Measurements from ENCODE around the gene CFAP90.

Gene CFAP90

DNA sequence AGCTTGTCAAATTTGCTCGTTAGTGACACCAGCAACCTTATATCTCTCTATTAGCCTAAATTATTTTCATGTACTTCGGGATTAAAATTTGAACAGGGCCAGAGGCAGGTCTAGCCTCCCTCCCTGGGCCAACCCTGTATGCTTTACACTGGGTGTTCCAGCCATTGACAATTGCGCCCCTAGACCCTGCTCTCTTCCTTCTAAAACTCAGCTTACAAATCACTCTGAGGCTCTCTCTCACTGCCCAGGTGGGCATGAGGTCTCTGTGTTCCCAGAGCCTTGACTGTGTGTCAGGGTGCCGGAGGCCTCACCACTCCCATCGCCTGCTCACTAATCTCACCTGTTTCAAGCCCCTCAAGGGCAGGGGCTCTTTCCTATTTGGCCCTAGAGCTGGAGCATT, 6.4 kb upstream of the CFAP90 start:
- H3K36me3 ChIP-seq (ENCODE audit: control insufficient read depth, low read length) = peaks cover 44% of the 10 kb centered on the region
- H3K79me2 ChIP-seq (ENCODE audit: control insufficient read depth, low read length) = no peaks in the 10 kb centered on the region
- no peaks in the 10 kb centered on the region for H3F3A ChIP-seq (ENCODE audit: control insufficient read depth, insufficient read depth)
- no peaks in the 10 kb centered on the region for H3K4me1 ChIP-seq (ENCODE audit: control insufficient read depth, low read length)
- H4K20me1 ChIP-seq (ENCODE audit: control insufficient read depth, insufficient read depth, low read depth, low read length) = no peaks in the 10 kb centered on the region
- H3K27me3 ChIP-seq (ENCODE audit: control insufficient read depth, low read length) = no peaks in the 10 kb centered on the region
- no peak overlapping the region for H3K27ac ChIP-seq (ENCODE audit: low read depth, low read length)
- H3K9me3 ChIP-seq (ENCODE audit: control insufficient read depth, insufficient read depth, low read length) = no peaks in the 10 kb centered on the region
- H3K4me2 ChIP-seq (ENCODE audit: low read length) = no peak overlapping the region
- H3K9me2 ChIP-seq (replicated peaks; ENCODE audit: control insufficient read depth, low read length) = no peaks in the 10 kb centered on the region
- TF ChIP-seq, protein P1, sequence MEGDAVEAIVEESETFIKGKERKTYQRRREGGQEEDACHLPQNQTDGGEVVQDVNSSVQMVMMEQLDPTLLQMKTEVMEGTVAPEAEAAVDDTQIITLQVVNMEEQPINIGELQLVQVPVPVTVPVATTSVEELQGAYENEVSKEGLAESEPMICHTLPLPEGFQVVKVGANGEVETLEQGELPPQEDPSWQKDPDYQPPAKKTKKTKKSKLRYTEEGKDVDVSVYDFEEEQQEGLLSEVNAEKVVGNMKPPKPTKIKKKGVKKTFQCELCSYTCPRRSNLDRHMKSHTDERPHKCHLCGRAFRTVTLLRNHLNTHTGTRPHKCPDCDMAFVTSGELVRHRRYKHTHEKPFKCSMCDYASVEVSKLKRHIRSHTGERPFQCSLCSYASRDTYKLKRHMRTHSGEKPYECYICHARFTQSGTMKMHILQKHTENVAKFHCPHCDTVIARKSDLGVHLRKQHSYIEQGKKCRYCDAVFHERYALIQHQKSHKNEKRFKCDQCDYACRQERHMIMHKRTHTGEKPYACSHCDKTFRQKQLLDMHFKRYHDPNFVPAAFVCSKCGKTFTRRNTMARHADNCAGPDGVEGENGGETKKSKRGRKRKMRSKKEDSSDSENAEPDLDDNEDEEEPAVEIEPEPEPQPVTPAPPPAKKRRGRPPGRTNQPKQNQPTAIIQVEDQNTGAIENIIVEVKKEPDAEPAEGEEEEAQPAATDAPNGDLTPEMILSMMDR (IDR thresholded peaks at IDR 0.05; ENCODE audit: low read depth, low read length, poor library complexity, severe bottlenecking) = no peak
- TF ChIP-seq EZH2phosphoT487 (IDR thresholded peaks at IDR 0.05; ENCODE audit: borderline replicate concordance, low read length) = no peak
- H3K4me3 ChIP-seq (ENCODE audit: low read length) = no peak overlapping the region

DNA sequence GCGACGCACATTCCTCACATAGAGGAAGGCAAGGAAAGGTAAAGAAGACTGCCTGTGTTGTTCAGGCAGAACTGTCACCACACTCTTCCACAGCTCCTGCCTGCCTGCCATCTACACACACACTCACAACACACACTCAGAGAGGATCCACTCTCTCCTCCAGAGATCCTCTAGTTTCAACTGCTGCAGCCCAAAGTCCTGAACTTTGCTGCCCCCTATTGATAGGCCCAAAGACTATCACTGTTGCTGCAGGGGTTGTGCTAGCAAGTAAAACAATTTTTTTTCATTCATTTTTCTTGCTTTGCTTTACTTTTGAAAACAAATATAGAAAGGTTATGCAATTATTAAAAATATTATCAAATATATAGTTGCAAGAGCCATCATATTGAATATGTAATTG, 5.9 kb upstream of the CFAP90 start:
- H3K4me3 ChIP-seq (ENCODE audit: low read length) = no peak overlapping the region
- no peak overlapping the region for H3K4me2 ChIP-seq (ENCODE audit: low read length)
- TF ChIP-seq EZH2phosphoT487 (IDR thresholded peaks at IDR 0.05; ENCODE audit: borderline replicate concordance, low read length) = no peak
- TF ChIP-seq, protein P1 (IDR thresholded peaks at IDR 0.05; ENCODE audit: low read depth, low read length, poor library complexity, severe bottlenecking) = peak; percentile 47
- no peaks in the 10 kb centered on the region for H4K20me1 ChIP-seq (ENCODE audit: control insufficient read depth, insufficient read depth, low read depth, low read length)
- H3K27ac ChIP-seq (ENCODE audit: low read depth, low read length) = no peak overlapping the region
- H3F3A ChIP-seq (ENCODE audit: control insufficient read depth, insufficient read depth) = no peaks in the 10 kb centered on the region
- H3K9me3 ChIP-seq (ENCODE audit: control insufficient read depth, insufficient read depth, low read length) = no peaks in the 10 kb centered on the region
- H3K4me1 ChIP-seq (ENCODE audit: control insufficient read depth, low read length) = no peaks in the 10 kb centered on the region
- H3K27me3 ChIP-seq (ENCODE audit: control insufficient read depth, low read length) = no peaks in the 10 kb centered on the region
- no peaks in the 10 kb centered on the region for H3K9me2 ChIP-seq (replicated peaks; ENCODE audit: control insufficient read depth, low read length)
- peaks cover 39% of the 10 kb centered on the region for H3K36me3 ChIP-seq (ENCODE audit: control insufficient read depth, low read length)
- H3K79me2 ChIP-seq (ENCODE audit: control insufficient read depth, low read length) = no peaks in the 10 kb centered on the region

DNA sequence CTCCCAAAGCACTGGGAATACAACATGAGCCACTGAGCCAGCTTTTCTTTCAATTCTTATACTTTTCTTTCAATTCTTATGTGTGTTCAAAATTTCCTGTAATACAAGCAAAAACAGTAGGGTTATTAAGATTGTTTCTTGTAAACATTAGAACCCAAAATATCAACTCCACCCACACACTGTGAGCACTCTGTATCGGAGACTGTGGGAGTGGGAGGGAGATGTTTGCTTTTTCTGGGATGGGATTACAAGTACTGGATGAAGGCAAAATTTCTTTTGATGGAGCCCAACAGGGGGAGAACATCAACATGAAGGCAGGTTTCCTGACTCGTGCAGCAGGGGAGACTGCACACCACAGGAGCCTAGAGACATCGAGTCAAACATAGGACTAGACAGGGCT, 4.7 kb upstream of the CFAP90 start:
- no peaks in the 10 kb centered on the region for H3K9me2 ChIP-seq (replicated peaks; ENCODE audit: control insufficient read depth, low read length)
- H3K27ac ChIP-seq (ENCODE audit: low read depth, low read length) = no peak overlapping the region
- no peaks in the 10 kb centered on the region for H3F3A ChIP-seq (ENCODE audit: control insufficient read depth, insufficient read depth)
- no peaks in the 10 kb centered on the region for H3K79me2 ChIP-seq (ENCODE audit: control insufficient read depth, low read length)
- H3K4me1 ChIP-seq (ENCODE audit: control insufficient read depth, low read length) = no peaks in the 10 kb centered on the region
- H3K27me3 ChIP-seq (ENCODE audit: control insufficient read depth, low read length) = no peaks in the 10 kb centered on the region
- H3K9me3 ChIP-seq (ENCODE audit: control insufficient read depth, insufficient read depth, low read length) = no peaks in the 10 kb centered on the region; the same call in 1 of the 2 replicates
- TF ChIP-seq, protein P1 (IDR thresholded peaks at IDR 0.05; ENCODE audit: low read depth, low read length, poor library complexity, severe bottlenecking) = no peak
- TF ChIP-seq EZH2phosphoT487 (IDR thresholded peaks at IDR 0.05; ENCODE audit: borderline replicate concordance, low read length) = no peak
- no peak overlapping the region for H3K4me3 ChIP-seq (ENCODE audit: low read length)
- H3K4me2 ChIP-seq (ENCODE audit: low read length) = no peak overlapping the region
- peaks cover 30% of the 10 kb centered on the region for H3K36me3 ChIP-seq (ENCODE audit: control insufficient read depth, low read length)
- H4K20me1 ChIP-seq (ENCODE audit: control insufficient read depth, insufficient read depth, low read depth, low read length) = no peaks in the 10 kb centered on the region
